ENCODE measurements around the gene LTBP1.

- TF ChIP-seq CTCF (IDR thresholded peaks at IDR 0.05) = no peak
- no peak for TF ChIP-seq EZH2 (IDR thresholded peaks at IDR 0.05; ENCODE audit: borderline replicate concordance, insufficient read depth, low read depth, low read length, poor library complexity, severe bottlenecking)
These were observed 293.4 kb downstream of the LTBP1 start for GRCh38 chr2:33240178-33240577.
